ENCODE measurements around the gene IL11. TPM values are rescaled to one million over a fixed set of nuclear protein-coding genes. Genes with fewer than 3 reads are reported as not detected.

The IL11 gene
- total RNA-seq, result 1.6 and 2.9 TPM in 2 replicates

GRCh38 chr19:55370305-55370988 lies at the start of gene IL11:
Gene IL11, minus strand, starts transcription at chr19:55370463. Its CDS starts 153 bp downstream, at chr19:55370310.

GRCh38 chr19:55407550-55407799 lies 37.2 kb upstream of the IL11 start, which contains the start of gene UBE2S:
Gene UBE2S, minus strand, starts transcription at chr19:55407788. Its CDS starts 199 bp downstream, at chr19:55407589.

GRCh38 chr19:55385724-55386492 lies 15.6 kb upstream of the IL11 start, which contains the start of gene RPL28:
Gene RPL28, plus strand, starts transcription at chr19:55385932. Its CDS starts 426 bp downstream, at chr19:55386358.

GRCh38 chr19:55384131-55384919 lies 14.1 kb upstream of the IL11 start, which contains the start of gene TMEM238:
Gene TMEM238, minus strand, starts transcription at chr19:55384292. Its CDS starts 33 bp downstream, at chr19:55384259.

GRCh38 chr19:55376241-55376933 lies 6.1 kb upstream of the IL11 start, which contains the start of gene TMEM190:
Gene TMEM190, plus strand, starts transcription at chr19:55376826. Its CDS starts 28 bp downstream, at chr19:55376854.

GRCh38 chr19:55362990-55363716 lies 7.1 kb downstream of the IL11 start, which contains the start of gene GARIN5B:
Gene GARIN5B, minus strand, starts transcription at chr19:55363260. Its CDS starts 194 bp downstream, at chr19:55363066.

DNA sequence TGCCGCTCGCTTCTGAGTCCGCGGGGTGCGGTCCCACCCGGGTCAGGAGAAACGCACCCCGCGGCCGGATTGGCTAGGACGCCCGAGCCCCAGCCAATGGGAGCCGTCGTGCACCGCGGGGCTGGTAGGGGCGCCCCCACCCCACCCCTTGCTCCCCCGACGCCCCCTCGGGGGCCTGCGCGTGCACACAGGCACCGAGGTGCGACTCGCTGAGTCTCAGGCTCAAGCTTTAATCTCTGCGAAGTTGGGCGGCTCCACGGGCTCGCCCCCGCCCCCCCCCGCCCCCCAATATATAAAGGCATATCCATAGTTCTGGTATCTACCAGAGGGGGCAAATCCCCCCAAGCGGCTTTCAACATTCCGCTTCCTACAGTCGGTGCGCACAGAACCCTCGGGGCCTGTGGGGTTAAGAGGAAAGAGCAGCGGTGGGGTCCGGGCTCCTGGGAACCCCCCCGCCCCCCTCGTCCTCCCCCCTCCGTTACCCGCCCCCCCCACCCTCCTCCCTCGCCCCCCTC lies 15.5 kb downstream of the IL11 start, which contains the start of gene COX6B2:
COX6B2 (minus strand) TSS at position 22 of the 515 bp plus-strand sequence. CDS start 198 bp downstream, outside the sequence.

DNA sequence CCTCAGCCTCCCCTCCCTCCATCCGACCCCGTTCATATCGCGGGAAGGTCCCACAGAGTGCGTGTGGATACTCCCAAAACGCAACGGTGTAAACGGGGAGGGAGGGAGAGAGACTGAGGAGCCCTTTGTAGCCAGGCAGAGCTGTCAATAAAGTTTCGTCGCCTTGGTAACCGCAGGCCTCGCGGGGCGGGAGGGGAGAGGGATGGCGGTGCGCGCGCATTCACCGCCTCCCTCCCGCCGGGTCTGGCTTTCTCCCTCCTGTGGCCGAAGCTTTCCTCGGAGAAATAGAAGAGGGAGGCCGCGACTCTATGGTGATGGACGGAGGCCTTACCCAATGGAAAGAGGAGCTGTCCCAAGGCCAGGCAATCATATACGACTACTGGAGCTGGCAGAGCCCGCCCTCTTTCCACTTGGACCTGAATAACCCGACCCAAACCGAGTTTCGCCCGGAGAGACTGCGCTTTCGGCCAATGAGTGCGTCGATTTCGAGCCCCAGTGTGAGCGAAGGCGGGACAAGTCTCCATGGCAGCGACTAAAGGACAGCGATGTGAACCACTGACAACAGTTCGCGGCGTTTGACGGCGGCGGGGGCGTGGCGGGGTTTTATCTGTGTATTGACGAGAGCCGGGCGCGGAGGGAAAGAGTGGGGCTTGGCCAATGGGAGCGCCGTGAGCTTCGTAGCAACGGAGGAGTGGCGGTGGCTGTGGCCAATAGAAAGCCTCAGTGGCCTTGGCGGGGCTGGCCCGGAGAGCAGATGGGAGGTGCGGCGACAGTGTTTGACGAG lies 31.0 kb downstream of the IL11 start, which contains the start of gene KMT5C:
KMT5C (plus strand) TSS at position 772 of the 784 bp plus-strand sequence. CDS start 2,061 bp downstream, outside the sequence.

GRCh38 chr19:55325172-55325571 lies 45.1 kb downstream of the IL11 start, which contains the start of gene TMEM150B:
Gene TMEM150B, minus strand, starts transcription at chr19:55325341. Its CDS starts 4,305 bp downstream, at chr19:55321036.

Other genes with a start within 250 kb of the IL11 start
- 3.2 TPM in 1 of 2 replicates, not detected in the other for gene TNNT1, start 221.3 kb downstream of the IL11 start, total RNA-seq
- gene TNNI3, start 212.7 kb downstream of the IL11 start, total RNA-seq, result not detected in 2 replicates
- gene DNAAF3, start 203.8 kb downstream of the IL11 start, total RNA-seq, result 7.3 and 8.8 TPM in 2 replicates
- gene SYT5, start 190.2 kb downstream of the IL11 start, total RNA-seq, result 0.54 and 1.1 TPM in 2 replicates
- 4.2 and 5.3 TPM in 2 replicates for gene PTPRH, start 161.0 kb downstream of the IL11 start, total RNA-seq
- gene TMEM86B, start 141.7 kb downstream of the IL11 start, total RNA-seq, result 0.18 and 2.3 TPM in 2 replicates
- gene PPP6R1, start 111.4 kb downstream of the IL11 start, total RNA-seq, result 29.1 and 42.4 TPM in 2 replicates
- gene HSPBP1, start 90.4 kb downstream of the IL11 start, total RNA-seq, result 21.9 and 33.4 TPM in 2 replicates
- gene BRSK1, start 86.5 kb downstream of the IL11 start, total RNA-seq, result 6.1 and 10.2 TPM in 2 replicates
- not detected in 2 replicates for gene TMEM150B, start 45.1 kb downstream of the IL11 start, total RNA-seq
- gene KMT5C, start 30.6 kb downstream of the IL11 start, total RNA-seq, result 2.2 and 12.2 TPM in 2 replicates
- gene COX6B2, start 15.7 kb downstream of the IL11 start, total RNA-seq, result not detected in 2 replicates
- not detected in 2 replicates for gene GARIN5B, start 7.2 kb downstream of the IL11 start, total RNA-seq
- gene TMEM190, start 6.4 kb upstream of the IL11 start, total RNA-seq, result not detected in 2 replicates
- not detected in 2 replicates for gene TMEM238, start 13.8 kb upstream of the IL11 start, total RNA-seq
- gene RPL28, start 15.5 kb upstream of the IL11 start, total RNA-seq, result 461 and 521 TPM in 2 replicates
- 40.5 and 48.0 TPM in 2 replicates for gene UBE2S, start 37.3 kb upstream of the IL11 start, total RNA-seq
- gene SHISA7, start 72.8 kb upstream of the IL11 start, total RNA-seq, result not detected in 2 replicates
- 94.4 and 116 TPM in 2 replicates for gene ISOC2, start 91.2 kb upstream of the IL11 start, total RNA-seq
- not detected in 2 replicates for gene C19orf85, start 94.3 kb upstream of the IL11 start, total RNA-seq
- gene ZNF628, start 106.2 kb upstream of the IL11 start, total RNA-seq, result 2.4 and 12.8 TPM in 2 replicates
- 10.7 and 13.0 TPM in 2 replicates for gene NAT14, start 114.7 kb upstream of the IL11 start, total RNA-seq
- gene SSC5D, start 118.0 kb upstream of the IL11 start, total RNA-seq, result 7.0 and 7.9 TPM in 2 replicates
- not detected in 2 replicates for gene SBK2, start 166.7 kb upstream of the IL11 start, total RNA-seq
- not detected in 2 replicates for gene SBK3, start 175.1 kb upstream of the IL11 start, total RNA-seq
- gene ZNF579, start 210.4 kb upstream of the IL11 start, total RNA-seq, result 4.5 and 6.5 TPM in 2 replicates
- 2.6 and 7.6 TPM in 2 replicates for gene FIZ1, start 229.1 kb upstream of the IL11 start, total RNA-seq
- gene ZNF524, start 229.8 kb upstream of the IL11 start, total RNA-seq, result 5.4 and 8.1 TPM in 2 replicates
- 2.9 and 5.8 TPM in 2 replicates for gene ZNF865, start 235.2 kb upstream of the IL11 start, total RNA-seq